ENCODE results near the gene RFC4.
A peak's percentile ranks its signal among the peaks of the same experiment; 100 is the strongest.
"Not testable (repeated sequence)": the region's sequence is repeated elsewhere in the genome, so short reads cannot be mapped to it uniquely, and the experiment has no call there.

Gene RFC4

DNA sequence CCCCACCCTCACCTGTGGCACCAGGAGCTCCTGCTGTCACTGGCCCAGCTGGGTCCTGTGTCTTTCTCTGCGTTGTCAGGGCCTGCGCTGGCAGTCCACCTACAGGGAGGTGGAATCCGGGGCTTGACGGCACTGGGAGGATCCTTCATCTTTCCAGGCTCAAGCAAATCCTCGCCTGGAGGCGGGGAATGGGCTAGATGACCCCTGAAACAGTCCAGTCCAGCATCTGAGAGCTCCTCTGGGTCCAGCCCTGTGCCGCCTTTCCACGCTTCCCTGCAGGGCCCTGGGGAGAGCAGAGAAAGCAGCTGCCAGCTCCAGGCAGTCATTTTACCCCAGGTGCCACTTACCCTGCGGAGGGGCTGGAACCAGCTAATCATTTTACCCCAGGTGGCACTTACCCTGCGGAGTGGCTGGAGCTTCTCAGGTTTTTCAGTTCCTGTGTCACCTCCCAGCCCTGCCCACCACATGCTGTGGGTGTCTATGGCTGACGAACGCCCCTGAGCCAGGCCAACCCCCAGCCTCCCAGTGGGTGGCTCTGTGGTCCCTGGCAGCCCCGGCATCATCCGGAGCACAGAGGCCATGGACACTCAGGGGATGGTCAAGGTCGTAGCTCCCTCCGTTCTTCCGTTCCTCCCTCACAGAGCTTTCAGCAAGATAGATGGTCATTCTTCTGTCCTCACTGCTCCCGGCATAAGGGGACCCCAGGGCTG is 18.3 kb upstream of the RFC4 start:
- DNase-seq: no peak

DNA sequence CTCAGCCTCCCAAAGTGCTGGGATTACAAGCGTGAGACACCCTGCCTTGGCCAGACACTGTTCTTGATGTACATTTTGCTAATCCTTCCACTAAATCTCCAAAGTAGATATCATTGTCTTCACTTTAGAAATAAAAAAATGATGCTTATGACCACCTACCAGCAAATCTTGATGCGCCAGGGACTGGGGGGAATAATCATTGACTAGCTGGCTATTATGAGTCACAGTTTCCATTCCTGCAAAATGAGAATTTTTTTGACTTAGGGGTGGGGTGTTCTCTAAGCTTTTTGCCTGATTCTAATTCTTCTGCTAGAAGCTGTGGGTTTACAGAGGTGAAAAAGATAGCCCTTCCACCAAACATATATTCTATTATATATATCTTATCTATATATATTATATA is 17.1 kb upstream of the RFC4 start:
- no peak for DNase-seq

DNA sequence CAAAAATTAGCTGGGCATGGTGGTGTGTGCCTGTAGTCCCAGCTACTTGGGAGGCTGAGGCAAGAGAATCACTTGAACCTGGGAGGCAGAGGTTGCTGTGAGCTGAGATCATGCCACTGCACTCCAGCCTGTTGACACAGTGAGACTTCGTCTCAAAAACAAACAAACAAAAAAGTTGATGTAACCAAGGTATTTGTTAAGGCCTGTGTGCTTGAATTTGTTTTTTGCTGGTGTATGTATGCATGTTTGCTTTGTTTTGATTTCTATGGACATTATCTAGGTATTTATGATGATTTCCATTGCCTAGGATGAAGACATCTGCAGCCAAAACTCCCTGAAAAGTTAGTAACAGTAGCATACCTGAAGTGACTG is 16.1 kb upstream of the RFC4 start:
- DNase-seq: not testable (repeated sequence)

DNA sequence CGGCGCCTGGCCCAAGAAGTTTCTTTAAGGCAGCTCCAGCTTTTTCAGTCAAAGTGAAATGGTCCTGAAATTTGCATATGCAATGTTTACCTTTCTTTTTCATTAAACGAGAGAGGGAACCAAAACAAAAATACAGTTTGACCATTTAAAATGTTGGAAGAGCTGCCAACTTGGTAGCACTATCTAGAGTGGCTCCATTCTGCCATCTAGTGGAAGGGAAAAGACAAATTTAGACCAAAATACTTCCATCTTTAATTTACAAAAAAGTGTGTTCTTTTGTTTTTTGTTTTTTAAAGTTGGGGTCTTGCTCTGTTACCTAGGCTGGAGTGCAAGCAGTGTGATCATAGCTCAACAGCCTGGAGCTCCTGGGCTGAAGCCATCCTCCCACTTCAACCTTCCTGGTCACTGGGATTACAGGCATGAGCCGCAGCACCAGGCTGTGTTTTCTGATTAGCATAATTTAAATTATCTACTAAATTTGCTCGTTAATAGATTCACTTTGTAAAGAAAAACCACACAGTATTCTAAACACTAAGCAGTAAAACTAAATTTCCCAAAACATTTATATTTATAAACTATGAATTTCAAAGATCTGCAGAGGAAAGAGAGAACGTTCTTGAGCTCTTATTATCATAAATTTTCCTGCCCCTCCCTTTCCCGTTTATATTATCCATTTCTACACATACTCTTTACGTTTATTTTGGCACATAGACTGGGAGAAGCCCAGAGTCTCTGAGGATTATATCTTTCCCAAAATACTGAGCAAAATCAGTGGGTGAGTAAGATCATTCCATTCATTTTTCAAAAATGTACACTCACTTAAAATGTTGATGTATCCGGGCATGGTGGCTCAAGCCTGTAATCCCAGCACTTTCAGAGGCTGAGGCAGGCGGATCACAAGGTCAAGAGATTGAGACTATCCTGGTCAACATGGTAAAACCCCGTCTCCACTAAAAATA is 15.4 kb upstream of the RFC4 start:
- peak; percentile 33 for DNase-seq

DNA sequence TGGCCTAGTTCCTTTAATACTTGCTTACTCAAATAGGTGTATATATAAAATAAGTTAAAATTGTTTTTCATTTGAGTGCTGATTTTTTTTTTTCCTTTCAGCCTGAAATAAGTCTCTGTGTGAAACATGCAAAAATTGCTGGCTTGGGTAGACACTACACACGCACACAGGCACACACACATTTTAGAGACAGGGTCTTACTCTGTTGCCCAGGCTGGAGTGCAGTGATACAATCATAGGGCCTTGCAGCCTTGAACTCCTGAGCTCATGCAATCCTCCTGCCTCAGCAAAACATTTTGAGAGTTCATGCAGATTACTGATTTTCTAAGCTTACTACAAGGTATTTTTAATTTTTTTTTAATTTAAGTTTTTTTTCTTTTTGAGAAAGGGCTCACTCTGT is 12.7 kb upstream of the RFC4 start:
- no peak for DNase-seq

DNA sequence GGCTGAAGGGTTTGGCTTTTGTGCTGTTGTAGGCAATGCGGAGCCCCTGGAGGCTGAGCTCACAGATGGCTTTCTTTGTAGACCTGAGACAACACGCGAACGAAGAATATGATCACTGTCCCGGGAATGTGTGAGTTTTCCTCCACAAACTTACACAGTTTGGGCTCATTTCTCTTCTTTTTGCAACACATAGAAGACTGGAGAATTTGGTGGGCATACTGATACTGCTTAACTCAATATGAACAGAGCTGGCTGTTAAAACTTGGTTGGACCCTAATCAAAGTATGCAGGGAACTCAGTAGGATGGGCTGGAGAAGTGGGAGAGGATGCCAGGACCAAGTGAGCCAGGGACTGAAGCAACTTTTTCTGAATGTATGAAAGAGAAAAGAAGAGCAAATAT is 12.2 kb upstream of the RFC4 start:
- DNase-seq: no peak

DNA sequence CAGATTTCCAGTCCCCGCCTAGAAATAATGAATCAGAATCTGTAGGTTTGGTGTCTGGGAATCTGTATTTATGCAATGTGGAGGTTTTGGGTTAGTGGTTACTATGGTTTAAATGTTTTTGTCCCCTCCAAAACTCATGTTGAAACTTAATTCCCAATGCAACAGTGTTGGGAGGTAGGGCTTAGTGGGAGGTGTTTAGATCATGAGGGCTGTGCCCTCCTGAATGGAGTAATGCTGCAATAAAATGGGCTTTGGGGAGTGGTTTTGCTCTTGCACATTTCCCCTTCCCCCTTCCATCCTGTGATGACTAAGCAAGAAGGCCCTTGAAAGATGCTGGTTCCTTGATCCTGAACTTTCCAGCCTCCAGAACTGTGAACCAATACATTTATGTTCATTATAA is 9.2 kb upstream of the RFC4 start:
- DNase-seq: no peak

DNA sequence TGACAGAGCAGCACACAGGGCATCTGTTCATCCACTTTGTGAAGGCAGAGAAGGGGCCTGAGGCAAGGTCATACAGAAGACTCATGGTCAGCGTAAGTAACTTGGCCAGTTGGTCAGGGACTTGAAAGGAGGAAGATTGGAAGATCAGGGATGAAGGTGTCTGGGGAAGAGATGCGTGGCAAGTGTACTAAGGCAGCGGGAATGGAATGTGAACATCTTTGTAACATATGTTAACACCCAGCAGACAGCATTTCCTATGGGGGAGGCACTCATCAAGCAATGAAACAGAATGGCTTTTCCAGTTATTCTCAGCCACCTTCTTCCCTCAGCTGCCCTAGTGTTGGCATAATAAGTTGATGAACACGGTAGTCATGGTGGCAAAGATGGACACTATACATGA is 7.8 kb upstream of the RFC4 start:
- no peak for DNase-seq

DNA sequence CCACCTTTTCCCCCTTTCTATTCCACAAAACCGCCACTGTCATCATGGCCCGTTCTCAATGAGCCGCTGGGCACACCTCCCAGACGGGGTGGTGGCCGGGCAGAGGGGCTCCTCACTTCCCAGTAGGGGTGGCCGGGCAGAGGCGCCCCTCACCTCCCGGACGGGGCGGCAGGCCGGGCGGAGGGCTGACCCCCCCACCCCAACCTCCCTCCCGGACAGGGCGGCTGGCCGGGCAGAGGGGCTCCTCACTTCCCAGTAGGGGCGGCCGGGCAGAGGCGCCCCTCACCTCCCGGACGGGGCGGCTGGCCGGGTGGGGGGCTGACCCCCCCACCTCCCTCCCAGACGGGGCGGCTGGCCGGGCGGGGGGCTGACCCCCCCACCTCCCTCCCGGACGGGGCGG is 5.0 kb upstream of the RFC4 start:
- not testable (repeated sequence) for DNase-seq

DNA sequence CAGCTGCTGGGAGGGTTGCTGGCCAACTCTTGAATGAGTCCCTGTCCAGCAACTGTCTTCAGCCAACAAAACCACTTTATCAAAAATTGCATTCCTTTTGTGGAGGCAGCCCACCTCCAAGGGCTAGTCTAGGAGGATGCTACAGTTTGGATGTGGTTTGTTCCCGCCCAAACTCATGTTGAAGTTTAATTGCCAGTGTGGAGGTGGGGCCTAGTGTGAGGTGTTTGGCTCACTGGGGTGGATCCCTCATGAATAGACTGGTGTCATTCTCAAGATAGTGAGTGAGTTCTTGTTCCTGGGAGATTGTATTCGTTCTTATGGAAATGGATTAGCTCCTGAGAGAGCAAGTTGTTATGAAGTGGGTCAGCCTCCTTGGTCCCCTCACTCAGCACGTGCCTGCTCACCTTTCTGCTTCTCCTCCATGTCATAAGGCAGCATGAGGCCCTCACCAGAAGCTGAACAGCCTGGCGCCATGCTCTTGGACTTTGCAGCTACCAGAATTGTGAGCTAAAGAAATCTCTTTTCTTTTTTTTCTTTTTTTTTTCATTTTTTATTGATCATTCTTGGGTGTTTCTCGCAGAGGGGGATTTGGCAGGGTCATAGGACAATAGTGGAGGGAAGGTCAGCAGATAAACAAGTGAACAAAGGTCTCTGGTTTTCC is 4.2 kb upstream of the RFC4 start:
- DNase-seq: no peak

DNA sequence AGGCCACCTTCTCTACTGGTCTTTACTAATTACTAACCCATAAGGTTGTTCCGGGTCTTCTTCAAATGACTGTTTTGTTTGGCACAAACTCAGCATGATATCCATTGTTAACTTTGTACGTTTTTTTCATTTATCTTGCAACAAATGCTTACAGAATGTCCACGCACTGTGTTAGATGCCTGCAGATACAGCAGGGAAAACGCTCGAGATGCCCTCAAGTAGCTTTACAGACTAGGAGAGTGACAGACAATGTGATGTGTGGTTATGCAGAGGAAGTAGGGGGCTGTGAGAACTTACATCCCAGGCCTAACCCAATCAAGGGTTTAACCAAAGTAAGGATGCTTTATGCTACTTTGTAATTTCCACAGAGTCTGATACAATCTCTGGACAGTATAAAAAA is 949 bp upstream of the RFC4 start:
- DNase-seq: no peak

DNA sequence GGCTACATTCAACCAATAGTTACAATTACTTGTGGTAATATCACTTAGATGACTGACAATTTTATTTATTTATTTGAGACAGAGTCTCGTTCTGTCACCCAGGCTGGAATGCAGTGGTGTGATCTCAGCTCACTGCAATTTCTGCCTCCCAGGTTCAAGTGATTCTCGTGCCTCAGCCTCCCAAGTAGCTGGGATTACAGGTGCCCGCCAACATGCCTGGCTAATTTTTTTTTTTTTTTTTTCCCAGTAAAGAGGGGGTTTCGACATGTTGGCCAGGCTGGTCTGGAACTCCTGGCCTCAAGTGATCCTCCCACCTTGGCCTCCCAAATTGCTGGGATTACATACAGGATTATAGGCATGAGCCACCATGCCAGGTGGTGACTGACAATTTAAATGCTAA is 2.8 kb downstream of the RFC4 start:
- not testable (repeated sequence) for DNase-seq

DNA sequence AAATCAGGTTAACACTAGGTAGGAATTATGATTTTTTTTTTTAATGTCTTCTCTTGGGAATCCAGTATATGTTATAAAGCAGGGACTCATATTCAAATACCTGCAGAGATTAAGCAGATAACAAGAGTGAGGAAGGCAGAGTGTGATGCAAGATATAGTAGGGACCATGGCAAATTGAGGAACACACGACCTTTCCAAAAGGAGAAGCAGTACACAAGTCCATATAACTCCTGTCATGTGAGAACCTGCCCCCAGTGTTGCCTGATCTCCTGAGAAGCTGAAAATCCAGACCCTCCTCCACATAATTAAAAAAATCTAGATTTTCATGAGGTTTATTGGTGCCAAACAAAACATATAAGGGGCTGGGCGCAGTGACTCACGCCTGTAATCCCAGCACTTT is 3.6 kb downstream of the RFC4 start:
- no peak for DNase-seq

DNA sequence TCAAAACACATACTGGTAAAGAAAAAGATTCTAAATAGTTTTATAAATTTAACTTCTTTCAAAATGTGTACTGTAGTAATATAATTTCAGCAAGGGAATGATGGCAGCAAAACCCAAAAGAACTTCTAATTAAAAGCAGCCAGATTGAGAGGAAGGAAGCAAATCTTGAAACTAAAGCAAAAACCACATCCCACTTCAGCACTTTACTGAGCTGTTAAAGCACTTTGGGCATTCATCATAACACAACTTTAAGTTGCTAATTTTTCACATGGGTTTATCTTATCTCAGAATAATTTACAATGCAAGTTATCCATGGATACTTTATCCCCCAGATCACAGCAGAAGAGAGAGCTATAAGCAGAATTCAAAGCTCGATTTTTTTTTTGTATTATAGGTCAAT is 6.0 kb downstream of the RFC4 start:
- DNase-seq: no peak

DNA sequence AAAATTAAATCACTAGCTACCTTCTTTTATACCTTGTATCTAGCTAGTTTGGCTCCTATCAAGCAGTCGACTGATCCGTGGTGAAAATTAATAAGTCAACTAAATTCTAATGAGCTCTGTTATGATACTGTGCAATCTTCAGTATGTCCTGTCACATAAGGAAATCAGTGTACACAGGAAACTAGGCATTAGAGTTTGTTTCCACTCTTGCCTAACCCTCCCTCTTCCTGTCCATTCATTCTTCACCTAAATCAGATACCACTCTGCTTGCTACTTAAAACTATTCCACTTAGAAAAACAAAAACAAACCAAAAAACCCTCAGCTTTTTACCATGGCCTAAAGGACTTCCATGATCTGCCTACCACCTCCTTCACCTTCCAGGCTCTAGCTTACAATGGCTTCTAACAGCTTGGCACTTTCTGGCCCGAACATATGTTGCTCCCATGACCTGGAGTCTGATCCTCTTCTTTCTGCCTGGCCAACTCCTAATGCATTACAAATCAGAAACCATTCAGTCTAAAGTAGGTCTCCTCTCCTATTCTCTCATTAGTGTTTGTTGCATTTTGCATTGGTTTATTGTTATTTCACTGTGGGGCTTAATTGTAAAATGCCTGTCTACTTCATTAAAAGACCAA is 7.9 kb downstream of the RFC4 start:
- DNase-seq: no peak

DNA sequence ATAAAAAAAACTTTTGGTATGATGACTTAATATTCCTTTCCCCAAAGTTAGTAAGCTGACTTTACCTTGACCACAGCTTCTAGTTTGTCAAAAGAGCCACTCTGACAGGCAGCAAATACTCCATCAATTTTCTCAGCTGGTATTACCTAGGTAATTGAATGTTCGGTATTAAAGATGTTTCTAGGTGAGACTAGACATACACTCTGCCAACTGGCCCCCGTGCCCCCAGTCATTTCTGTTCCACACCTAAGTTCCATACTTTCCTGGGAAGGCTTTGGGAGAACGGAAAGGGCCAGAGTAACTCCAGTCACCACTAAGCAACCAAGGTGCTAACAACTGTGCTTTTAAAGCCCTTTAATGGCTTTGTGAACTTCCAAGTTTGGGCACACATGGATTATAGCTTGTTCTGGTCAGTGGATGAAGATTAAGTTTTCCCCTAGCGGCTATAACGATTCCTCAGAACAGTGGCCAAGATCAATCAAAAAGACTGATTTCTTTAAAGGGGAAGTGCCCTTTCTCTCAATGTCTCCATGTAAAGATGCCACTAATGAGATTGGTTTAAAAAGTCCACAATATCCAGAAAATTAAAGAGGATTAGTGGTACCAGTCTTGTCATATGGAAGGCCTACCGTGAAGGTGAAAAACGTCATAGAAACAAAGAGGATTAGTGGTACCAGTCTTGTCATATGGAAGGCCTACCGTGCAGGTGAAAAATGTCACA is 15.9 kb downstream of the RFC4 start:
- no peak for DNase-seq

DNA sequence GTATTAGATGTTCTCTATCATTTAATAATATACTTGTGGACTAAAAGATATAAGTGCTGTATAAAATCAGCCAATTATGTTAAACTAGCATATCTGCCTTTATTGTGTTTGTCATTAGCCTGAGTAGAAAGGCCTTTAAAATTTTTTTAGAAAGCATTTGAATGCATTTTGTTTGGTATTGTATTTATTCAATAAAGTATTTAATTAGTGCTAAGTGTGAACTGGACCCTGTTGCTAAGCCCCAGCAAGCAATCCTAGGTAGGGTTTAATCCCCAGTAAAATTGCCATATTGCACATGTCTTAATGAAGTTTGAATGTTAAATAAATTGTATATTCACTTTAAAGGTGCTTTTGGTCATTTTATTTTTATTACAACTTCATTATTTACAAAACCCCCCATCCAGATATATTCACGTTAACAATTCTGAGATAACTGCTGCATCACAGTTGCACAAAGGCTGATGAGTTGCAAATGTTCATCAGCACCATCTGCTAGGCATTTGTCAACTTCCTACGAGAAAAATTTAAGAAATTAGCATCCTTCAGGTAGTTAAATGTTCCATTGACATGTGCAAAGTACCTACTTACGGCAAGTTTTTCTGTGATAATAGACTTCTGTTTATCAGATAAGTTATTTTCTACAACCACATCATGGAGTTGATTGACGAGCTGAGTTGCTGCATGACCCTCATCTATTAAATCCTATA is 16.6 kb downstream of the RFC4 start:
- DNase-seq: no peak

DNA sequence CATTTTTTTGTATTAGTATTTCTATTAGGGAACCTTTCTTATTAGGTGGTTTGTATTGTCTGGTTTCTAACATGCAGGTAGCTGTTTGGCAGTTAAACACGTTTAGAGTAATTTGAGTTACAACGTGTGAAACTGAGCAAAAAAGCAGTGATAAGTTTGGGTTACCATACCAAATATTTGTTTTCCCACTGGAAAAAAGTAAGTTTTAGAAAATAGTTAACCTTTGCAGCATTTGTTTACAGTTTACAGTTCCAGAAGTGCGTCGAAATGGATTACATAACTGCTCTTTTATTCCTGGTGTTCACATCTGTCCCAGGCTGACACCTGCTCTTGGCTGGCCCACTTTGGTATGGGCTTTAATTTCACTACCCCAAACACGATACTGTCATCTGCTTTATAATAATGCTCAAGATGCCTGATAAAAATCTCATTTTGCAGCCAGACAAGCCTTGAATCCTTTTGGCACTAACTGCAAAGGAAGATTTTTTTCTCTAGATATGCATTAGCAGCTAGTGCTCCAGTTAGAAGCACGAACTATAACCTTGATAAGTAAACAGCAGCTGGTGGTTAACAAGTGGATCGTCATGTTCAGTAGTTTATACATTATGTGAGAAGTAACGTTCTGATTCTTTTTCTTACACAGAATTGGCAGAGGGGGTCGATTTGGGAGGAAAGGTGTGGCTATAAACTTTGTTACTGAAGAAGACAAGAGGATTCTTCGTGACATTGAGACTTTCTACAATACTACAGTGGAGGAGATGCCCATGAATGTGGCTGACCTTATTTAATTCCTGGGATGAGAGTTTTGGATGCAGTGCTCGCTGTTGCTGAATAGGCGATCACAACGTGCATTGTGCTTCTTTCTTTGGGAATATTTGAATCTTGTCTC is 17.6 kb downstream of the RFC4 start:
- DNase-seq: no peak

DNA sequence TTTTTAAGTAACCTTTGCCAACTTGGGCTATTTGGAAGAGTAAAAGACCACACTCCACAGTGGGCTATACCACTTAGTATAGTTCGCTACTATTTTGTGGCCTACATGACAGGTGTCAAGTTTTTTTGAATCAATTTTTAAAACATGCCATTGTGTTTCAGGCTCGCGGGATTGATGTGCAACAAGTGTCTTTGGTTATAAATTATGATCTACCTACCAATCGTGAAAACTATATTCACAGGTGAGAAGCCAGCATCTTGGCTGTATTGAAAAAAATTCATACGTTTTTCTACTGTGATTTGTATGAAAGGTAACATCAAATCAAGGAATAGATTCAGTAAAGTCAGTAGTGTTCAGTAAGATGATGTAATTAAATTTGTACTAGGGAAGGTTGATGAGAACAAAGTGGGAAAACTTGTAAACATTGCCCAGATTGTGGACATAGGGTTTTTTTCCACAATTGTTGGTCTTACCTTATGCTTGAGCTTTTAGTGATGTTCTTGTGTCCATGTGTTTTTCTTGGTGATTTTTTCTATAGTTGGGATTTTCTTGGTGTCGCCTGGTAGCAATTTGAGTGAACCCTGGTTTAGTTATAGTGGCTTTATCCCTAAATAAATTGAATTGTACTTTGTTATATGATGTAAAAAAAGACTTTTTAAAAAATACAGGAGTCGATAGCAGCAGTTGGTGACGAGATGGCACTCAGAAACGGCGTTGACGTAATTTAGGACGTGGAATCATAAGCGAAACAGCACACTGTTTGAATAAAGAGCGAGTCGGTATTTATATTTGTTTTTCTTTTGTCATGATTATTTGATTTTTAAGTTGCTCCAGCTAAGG is 18.4 kb downstream of the RFC4 start:
- DNase-seq: no peak

DNA sequence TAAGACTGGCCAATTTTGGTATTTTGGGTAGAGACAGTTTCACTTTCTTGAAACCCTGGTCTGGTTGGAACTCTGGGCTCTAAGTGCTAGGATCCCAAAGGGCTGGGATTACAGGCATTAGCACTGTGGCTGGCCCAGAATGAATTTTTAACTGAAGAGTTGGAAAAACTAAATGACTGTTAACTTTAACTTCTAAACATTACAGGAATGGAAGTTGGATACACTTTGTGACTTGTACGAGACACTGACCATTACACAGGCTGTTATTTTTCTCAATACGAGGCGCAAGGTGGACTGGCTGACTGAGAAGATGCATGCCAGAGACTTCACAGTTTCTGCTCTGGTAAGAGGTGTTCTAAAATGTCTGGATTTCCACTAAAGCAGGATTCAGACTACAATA is 19.4 kb downstream of the RFC4 start:
- DNase-seq: no peak

Data from NCI-H526 treated with DMSO at 0.1 percent for 48 hours (cell line).